ENCODE measurements around the gene NENF.
"Not testable (repeated sequence)": the region's sequence is repeated elsewhere in the genome, so short reads cannot be mapped to it uniquely, and the experiment has no call there.

NENF gene

DNA sequence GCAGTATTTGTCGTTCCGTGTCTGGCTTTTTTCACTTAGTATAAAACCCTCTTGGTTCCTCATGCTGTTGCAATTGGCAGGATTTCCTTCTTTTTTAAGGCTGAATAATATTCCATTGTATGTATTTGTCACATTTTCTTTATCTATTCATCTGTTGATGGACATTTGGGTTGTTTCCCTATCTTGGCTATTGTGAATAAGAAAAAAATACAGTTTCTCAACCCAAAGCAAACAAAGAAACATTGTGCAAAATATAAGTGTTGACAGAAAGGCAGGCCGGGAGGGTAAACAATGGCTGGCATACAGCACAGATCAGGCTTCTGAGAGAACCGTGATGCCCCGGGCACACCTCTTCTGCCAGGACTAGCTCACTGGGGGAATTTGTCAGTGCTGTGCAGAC is 26.9 kb downstream of the NENF start:
- DNase-seq (ENCODE audit: low read depth) = no peak

DNA sequence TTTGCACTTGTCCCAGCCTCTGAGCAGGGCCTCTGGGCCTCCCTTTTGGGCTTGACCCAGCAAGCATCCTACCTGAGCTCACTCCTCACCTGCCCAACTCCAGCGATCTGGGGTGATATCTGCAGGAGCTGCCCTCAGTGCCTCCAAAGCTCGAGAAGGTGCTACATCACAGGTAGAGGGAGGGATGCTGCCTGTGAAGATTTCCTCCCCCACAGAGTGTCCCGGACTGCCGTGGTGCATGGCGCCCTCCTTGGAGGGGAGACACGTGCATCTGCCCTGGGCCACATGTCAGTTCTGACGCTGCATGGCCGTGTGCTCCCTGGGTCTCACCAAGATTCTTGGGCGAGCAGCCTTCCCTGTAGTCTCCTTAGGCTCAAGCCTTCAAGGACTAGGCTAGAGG is 27.7 kb downstream of the NENF start:
- no peak for DNase-seq (ENCODE audit: low read depth)

DNA sequence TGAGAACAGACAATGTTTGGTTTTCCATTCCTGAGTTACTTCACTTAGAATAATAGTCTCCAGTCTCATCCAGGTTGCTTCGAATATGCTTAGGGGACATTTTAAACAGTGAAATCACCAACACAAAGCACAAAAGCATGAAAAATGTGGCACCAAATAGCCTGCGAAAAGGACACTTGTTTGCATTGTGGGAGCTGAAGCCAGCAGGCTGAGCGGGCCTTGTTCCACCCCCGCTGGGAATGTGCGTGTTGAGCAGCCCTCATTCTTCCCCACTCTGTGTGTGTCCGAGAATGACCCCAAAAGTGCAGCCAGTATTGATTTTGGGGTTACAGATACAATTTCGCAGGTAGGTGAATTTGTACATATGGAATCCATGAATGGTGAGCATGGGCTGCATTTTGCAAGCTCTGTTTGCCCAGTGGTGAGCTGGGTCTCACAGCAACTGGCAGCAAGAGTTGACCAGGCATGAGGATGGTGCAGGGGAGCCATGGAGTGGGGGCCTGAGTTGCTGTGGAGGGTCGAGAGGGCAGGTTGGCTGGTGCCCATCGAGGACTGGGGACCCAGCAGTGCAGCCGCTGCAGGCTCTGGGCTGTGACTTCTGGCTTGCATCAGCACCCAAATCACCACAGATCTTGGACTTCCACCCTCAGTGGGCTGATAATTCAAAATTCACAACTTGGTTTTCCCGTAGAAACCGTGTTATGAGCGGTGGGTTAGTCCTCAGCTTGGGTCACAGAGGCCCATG is 29.4 kb downstream of the NENF start:
- DNase-seq (ENCODE audit: low read depth) = no peak

DNA sequence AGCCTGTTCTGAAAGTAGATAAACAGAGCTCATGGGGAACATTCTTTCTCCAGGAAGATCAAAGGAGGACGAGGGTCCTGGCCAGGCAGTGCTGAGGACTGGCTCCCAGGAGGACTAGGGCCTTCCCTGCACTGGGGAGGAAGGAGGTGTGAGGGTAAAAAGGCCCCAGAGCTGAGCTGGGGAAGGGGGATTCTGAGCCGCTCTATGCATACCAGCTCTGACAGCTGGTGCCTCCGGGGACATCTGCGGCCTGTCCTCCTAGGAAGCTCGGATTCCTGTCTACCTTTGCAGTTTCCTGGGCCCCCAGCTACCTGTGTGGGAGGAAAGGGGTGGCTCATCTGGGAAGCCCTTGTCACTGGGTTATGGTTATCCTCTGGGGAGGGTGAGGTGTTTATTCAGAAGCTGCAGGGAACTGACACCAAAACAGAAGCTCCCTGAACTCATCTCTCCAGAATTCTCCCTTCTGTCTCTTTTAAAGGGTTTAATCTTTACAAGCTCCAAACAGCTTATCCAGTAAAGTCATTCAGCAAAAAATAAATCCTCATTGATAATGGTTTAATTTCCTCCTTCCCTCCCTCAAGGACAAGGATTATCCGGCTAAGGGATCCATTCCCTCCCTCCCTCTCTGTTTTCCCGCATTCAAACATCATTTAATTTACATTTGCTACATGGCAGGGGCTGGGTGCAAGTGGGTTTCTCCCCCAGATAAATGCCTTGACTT is 31.0 kb downstream of the NENF start:
- no peak for DNase-seq (ENCODE audit: low read depth)

DNA sequence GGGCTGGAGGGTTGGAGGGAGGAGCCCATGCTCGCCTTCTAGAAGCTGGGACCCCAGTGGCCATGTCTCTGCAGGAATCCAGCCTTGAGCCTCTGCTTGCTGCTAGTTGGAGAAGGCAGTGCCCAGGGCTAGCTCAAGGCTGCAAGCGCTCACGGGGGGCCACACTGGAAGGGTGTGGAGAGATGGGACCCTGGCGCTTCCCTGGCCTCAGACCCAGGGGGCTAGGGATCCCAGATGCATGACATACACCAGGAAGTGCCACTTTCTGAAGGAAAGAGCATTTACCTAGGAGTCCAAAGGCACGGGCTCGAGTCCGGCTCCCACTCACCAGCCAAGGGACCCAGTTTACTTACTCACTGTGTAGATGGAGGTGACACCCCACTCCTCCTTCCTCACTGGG is 32.6 kb downstream of the NENF start:
- no peak for DNase-seq (ENCODE audit: low read depth)

DNA sequence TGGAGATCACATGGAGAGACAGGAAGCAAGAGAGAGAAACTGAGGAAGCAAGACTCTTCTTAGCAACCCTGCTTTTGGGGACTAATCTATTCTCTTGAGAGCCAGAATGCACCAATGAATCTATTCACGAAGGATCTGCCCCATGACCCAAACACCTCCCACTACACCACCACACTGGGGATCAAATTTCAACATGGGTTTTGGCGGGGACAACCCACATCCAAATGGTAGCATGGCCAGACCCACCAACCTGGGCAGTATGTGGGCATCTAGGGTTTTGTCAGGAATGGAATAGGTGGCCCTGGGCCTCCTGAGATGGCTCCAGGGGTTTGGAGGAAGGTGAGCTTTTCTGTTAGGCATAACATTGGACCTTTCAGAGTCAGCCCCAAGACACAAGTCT is 33.7 kb downstream of the NENF start:
- no peak for DNase-seq (ENCODE audit: low read depth)

DNA sequence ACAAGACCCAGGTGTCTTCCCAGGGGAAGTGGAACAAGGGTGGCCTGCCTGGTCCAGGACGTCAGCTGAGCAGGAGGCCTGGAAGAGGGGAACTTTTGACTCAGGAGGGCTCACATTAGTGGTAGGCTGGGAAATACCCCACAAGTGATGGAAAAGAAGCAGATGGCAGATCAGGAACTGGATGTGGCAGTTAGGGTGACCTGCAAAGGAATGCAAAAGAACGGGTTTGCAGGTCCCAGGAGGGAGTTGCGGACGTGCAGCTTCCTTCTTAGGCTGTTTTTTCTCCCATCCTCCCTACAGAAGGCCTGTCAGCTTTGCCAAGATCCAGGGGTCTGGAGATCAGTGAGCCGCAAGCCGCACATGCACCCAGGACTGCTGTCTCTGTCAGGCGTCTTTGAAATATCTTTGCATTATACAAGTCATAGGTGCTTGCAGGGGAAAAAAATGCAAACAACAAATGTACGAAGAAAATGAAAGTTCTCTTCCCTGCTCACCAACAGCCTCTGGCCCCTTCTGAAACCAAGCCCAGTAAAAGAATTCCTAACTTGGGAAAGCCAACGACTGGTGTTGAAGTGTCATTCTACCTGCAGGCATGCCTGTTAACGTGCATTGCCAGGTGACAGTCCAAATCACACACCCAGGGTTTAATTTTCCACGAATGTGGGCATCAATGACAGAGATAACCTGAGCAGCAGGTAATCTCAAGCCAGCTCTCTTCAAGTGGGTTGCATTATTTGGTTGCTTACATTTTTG is 34.4 kb downstream of the NENF start:
- no peak for DNase-seq (ENCODE audit: low read depth)

DNA sequence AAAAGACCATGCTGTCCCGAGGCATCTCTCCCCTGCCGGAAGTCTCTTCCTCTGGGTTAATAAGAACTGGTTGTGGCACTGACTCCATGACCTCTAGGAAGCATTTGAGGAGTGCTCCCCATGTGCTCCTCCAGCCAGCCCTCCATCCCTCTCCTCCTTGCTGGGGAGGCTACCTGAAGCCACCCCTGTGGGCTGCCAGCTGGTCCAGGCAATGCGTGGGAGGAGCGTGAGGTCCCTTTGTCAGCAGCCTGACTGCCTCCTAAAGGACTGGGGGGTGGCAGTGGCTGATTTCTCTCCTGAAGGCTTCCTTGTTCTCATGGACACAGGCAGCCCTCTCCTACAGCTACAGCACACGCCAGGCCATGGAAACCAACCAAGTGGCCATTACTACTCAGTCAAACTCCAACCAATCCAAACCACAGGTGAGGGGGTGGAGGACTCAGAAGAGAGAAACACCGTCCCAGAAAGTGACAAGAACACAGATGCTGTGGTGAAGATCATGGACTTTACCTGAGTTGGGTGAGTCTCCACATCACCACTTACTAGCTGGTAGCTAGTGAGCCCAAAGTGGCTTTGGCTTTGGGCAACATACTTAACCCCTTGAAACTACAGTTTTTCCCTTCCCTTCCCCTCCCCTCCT is 35.2 kb downstream of the NENF start:
- DNase-seq (ENCODE audit: low read depth) = no peak

DNA sequence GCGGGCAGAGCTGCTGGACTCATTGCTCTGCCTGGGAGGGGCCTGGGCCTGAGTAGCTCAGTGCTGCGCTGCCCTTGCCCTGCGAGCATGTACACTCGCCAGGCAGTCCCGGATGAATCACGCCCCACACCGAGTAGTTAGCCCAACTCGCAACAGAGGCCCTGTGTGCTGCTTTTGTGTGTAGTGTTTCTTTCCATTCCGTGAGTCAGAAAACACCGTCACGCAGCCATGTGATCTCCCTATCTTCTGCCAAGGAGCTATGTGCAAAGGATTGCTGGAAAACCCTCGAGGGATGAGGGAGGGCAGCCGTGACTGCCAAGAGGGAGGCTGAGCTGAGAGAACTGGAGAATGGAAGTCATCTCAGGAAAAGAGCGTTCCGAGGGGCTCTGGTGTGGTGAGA is 37.3 kb downstream of the NENF start:
- no peak for DNase-seq (ENCODE audit: low read depth)

DNA sequence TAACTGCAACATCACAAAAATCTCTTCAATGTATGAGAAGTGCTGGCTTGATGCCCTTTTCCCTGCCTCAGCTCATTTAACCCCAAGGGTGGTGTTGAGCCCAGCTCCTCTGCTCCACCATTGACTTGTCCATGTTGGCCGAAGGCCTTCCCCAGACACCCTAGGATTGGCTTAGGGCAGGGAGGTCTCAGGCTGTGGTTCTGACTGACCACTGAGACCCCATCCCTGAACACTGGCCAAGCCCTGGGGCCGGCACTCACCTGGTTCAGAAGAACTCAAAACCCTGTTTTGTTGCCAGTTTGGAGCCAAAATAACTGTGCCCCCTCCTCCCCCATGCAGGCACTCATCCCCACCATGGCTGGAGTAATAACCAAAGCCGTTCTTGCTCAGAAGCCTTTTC is 38.6 kb downstream of the NENF start:
- DNase-seq (ENCODE audit: low read depth) = no peak

DNA sequence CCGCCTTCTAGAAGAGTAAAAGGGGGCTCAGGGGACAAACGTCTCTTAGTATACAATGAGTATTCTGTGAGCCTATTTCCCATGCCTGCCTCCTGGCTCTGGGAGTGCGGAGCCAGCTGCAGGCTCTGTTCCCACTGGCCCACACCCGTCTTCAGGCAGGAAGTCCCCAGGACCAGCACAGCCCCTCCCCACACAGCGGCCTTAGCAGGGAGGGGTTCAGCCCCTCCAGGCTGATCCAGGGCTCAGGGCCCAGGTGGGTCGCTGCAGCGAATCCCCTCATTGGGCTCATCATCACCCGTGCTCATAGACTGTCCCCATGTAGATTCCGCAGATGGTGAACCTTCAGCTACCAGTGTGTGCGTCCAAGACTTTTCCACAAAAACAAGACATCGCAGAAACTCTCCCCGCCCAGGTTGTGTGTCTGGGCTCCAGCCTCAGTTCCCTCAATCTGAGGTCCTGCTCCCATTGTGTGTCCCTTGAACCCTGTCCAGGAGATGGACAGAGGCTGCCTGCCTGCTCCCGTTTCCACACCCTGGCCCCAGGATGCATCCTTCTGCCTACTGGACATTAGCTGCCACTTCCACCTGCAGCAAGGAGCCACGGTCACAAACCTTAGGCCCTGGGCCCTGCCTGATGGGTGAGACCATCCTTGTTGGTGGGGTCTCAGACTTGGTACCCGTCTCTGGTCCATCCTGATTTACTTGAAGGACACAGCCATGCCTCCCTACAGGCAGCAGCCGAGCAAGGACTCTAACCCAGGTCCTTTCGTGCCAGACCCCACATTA is 39.4 kb downstream of the NENF start:
- no peak for DNase-seq (ENCODE audit: low read depth)

DNA sequence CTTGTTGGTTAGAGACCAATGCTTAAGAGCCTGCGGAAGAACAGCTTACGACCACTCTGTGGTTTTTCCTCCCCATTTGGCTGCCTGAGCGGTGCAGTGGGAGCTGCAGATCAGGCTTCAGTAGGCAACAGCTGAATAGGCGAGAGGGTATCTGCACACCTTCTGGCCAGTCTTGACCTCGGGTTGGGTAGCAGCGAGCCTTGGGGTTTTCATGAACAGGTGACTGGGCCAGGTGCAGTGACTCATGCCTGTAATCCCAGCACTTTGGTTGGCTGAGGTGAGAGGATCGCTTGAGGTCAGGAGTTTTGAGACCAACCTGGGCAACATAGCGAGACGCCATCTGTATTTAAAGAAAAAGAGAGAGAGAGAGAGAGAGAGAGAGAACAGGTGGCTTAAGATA is 41.0 kb downstream of the NENF start:
- no peak for DNase-seq (ENCODE audit: low read depth)

DNA sequence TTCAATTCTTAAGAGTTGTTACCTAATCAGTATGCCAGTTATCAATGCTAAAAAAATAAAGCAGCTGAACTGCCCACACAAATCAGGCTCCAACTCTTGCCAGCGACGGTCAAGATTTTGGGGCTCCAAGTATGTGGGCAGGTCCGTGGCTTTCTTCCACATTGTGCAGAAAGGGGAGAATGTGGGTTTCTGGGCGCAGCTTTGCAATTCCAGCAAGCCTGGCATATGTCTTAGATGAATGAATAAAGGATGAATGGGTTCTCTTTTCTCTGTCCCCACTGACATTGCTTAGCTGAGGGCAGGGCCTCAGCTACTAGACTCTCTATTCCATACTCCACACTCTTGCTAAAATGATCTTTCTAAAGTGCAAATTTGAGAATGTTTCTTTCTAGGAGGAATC is 42.4 kb downstream of the NENF start:
- no peak for DNase-seq (ENCODE audit: low read depth)

DNA sequence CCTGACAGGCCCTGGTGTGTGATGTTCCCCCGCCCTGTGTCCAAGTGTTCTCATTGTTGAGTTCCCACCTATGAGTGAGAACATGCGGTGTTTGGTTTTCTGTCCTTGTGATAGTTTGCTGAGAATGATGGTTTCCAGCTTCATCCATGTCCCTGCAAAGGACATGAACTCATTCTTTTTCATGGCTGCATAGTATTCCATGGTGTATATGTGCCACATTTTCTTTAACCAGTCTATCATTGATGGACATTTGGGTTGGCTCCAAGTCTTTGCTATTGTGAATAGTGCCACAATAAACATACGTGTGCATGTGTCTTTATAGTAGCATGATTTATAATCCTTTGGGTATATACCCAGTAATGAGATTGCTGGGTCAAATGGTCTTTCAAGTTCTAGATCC is 43.1 kb downstream of the NENF start:
- not testable (repeated sequence) for DNase-seq (ENCODE audit: low read depth)

DNA sequence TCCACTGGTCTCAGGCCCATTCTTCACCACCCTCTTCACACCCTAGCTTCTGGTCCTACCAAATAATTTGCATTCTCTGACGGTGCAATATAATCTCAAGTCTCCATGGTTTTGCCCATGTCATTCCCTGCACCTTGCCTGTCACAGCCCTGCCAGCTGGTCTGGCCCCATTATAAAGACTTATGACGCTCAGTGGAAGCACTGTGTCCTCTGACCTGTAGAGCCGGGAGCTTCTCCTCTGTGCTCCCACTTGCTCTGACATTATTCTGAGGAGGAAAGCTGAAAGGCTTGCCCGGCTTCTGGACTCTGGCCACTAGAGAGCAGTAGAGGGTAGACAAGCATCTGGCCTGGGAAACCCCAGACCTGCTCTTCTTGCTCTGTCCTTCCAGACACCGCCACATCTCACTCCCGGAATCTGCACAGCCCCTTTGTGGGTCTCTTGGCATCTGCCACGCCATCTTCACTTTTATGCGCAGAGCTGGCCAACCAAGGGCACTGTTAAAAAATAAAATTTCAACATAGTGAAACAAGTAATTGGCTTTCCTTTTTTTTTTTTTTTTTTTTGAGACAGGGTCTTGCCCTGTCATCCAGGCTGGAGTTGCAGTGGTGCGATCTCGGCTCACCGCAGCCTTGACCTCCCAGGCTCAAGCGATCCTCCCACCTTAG is 44.4 kb downstream of the NENF start:
- peak; percentile 68 for DNase-seq (ENCODE audit: low read depth)

DNA sequence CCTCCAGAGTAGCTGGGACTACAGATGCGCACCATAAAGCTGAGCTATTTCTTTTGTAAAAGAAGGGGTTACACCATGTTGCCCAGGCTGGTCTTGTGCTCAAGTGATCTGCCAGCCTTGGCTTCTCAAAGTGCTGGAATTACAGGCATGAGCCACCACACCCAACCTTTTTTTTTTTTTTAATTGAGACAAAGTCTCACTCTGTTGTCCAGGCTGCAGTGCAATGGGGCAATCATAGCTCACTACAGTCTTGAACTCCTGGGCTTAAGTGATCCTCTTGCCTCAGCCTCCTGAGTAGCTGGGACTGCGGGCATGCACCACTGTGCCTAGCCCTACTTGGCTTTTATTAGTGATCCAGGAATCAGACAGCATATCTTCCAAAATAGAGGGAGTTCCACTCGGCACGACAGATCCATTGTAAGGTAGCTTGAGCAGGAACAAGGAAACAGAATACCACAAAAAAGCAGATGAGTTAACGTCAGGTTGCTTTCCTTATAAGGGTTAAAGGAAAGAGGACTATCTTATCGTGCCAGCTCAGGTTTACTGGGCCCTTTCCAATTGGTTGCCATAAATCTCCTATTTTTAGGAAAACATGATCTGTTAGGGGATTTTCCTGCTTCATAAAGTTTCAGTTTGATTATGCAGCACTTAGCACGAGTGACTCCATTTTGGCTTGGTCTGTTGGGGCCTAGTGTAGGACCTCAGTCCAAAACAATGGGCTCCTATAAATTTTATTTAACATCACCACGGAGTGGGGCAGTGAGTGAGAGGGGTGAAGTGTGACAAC is 45.2 kb downstream of the NENF start:
- no peak for DNase-seq (ENCODE audit: low read depth)

DNA sequence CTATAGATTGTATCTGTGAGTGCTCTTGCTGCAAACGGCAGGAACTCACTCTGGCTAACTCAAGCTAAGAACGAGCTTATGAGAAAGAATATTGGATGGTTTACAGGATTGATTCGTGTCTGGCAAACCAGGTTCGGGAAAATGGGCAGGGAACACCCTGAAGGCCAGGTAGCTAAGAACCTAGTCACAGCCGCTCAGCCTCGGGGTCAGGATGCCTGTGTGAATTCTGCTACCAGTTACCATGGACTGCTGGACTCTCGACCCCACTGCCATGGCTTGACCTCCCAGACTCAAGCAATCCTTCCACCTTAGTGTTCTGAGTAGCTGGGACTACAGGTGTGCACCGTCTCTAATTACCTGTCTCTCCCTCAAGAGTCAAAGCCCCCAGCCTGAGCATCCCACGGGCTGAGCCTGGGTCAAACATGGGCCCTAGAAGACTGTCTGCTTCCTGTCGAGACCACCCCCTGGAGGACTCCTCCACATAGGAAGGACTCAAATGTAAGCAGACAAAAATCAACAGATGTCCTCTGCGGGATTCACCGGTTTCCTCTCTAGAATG is 45.8 kb downstream of the NENF start:
- DNase-seq (ENCODE audit: low read depth) = no peak

DNA sequence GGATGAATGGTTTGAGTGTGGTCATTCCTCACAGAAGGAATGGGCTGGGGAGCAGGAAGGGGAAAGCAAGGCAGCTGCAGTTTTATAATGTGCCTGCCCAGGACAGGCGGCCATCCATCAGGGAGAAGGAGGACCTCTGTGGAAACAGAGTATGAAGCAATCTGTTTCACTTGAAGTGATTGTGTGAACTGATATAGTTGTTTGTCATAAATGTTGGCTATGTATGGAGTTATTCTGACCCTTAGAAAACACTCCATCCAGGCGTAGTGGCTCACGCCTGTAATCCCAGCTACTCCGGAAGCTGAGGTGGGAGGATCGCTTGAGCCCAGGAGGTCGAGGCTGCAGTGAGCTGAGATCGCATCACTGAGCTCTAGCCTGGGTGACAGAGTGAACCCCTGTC is 46.5 kb downstream of the NENF start:
- no peak for DNase-seq (ENCODE audit: low read depth)

DNA sequence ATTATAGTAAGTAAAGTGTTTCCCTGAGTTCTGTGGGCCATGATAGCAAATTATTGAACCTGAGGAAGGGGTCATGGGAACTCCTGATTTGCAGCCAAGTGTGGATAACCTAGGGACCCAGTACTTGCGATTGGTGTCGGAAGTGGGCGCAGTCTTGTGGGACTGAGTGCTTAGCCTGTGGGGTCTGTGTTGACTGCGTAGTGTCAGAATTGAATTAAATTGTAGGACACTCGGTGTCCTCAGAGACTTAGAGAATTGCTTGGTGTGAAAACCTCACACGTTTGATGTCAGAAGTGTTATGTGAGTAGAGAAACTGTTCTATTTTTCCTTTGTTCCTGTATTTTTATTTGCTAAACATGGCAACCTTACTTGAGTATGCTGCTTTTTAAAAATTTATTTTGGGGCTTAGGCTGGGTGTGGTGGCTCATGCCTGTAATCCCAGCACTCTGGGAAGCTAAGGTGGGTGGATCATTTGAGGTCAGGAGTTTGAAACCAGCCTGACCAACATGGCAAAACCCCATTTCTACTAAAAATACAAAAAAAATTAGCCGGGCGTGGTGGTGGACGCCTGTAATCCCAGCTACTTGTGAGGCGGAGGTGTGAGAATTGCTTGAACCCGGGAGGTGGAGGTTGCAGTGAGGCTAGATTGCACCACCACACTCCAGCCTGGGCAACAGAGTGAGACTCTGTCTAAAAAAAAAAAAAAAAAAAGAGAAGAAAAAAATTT is 48.2 kb downstream of the NENF start:
- DNase-seq (ENCODE audit: low read depth) = not testable (repeated sequence)

DNA sequence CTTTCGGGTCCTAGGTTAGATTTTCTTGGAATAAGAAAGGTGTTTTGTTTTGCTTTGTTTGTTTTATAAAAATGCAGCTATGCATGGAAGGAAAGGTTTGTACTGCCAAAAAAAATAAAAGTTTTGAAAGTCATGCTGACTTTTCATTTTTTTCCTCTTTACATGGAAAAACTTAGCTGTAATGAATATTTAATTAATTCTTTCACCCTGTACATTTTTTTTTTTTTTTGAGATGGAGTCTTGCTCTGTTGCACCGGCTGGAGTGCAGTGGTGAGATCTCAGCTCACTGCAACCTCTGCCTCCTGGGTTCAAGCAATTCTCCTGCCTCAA is 48.7 kb downstream of the NENF start:
- DNase-seq (ENCODE audit: low read depth) = no peak
